ENCODE data around the gene TAS2R50. TPM values are rescaled to one million over a fixed set of nuclear protein-coding genes. Genes with fewer than 3 reads are reported as not detected.

Gene TAS2R50
- total RNA-seq (2022; extraction: Qiagen RNA extraction; ENCODE audit: low read depth): not detected in 5 replicates

GRCh38 chr12:10986812-10987211 is at the start of gene TAS2R50:
TSS of gene TAS2R50 (minus strand) at chr12:10986912. CDS start at chr12:10986860, 52 bp downstream.

DNA sequence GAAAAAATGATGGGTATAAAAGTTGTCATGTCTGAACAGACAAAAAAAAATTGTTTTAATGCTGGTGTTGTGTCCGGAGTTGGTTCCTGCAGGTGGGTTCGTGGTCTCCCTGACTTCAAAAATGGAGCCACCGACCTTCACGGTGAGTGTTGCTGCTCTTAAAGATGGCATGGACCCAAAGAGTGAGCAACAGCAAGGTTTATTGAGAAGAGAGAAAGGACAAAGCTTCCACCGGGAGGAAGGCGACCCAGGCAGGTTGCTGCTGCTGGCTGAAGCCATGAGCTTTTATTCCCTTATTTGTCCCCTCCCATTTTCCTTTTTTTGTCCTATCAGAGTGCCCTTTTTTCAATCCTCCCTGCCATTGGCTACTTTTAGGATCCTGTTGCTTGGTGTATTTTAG is 44.6 kb upstream of the TAS2R50 start, which contains the start of gene TAS2R31:
TSS of gene TAS2R31 (minus strand) at position 101 of the 400 bp plus-strand sequence. CDS start at position 29, 72 bp downstream.

GRCh38 chr12:11022520-11022919 is 35.8 kb upstream of the TAS2R50 start, which contains the start of gene TAS2R19:
TSS of gene TAS2R19 (minus strand) at chr12:11022620. CDS start at chr12:11022571, 49 bp downstream.

GRCh38 chr12:10998204-10998603 is 11.5 kb upstream of the TAS2R50 start, which contains the start of gene TAS2R20:
TSS of gene TAS2R20 (minus strand) at chr12:10998304. CDS start at chr12:10997875, 429 bp downstream.

GRCh38 chr12:10939163-10939562 is 47.5 kb downstream of the TAS2R50 start, which contains the start of gene TAS2R14:
TSS of gene TAS2R14 (minus strand) at chr12:10939263. CDS start at chr12:10939207, 56 bp downstream.

Other genes starting within 250 kb of the TAS2R50 start
- not detected in 5 replicates for gene TAS2R7, start 184.3 kb downstream of the TAS2R50 start, total RNA-seq (2022; extraction: Qiagen RNA extraction; ENCODE audit: low read depth)
- gene TAS2R8, start 179.6 kb downstream of the TAS2R50 start, total RNA-seq (2022; extraction: Qiagen RNA extraction; ENCODE audit: low read depth): not detected in 5 replicates
- not detected in 5 replicates for gene TAS2R9, start 176.7 kb downstream of the TAS2R50 start, total RNA-seq (2022; extraction: Qiagen RNA extraction; ENCODE audit: low read depth)
- gene TAS2R10, start 160.6 kb downstream of the TAS2R50 start, total RNA-seq (2022; extraction: Qiagen RNA extraction; ENCODE audit: low read depth): 0.05 TPM in 1 of 5 replicates, not detected in the others
- gene PRR4, start 137.4 kb downstream of the TAS2R50 start, total RNA-seq (2022; extraction: Qiagen RNA extraction; ENCODE audit: low read depth): 1.5 to 4.3 TPM (median 3.3 TPM) in 5 replicates
- 1.6 to 3.8 TPM (median 3.1 TPM) in 5 replicates for gene PRH1, start 102.7 kb downstream of the TAS2R50 start, total RNA-seq (2022; extraction: Qiagen RNA extraction; ENCODE audit: low read depth)
- not detected in 5 replicates for gene TAS2R13, start 77.3 kb downstream of the TAS2R50 start, total RNA-seq (2022; extraction: Qiagen RNA extraction; ENCODE audit: low read depth)
- 0.24 to 0.34 TPM (median 0.31 TPM) in 3 of 5 replicates, not detected in the others for gene PRH2, start 57.7 kb downstream of the TAS2R50 start, total RNA-seq (2022; extraction: Qiagen RNA extraction; ENCODE audit: low read depth)
- 0.57 to 0.98 TPM (median 0.75 TPM) in 5 replicates for gene TAS2R14, start 47.6 kb downstream of the TAS2R50 start, total RNA-seq (2022; extraction: Qiagen RNA extraction; ENCODE audit: low read depth)
- 0.08 to 0.35 TPM (median 0.15 TPM) in 3 of 5 replicates, not detected in the others for gene TAS2R20, start 11.4 kb upstream of the TAS2R50 start, total RNA-seq (2022; extraction: Qiagen RNA extraction; ENCODE audit: low read depth)
- gene TAS2R19, start 35.7 kb upstream of the TAS2R50 start, total RNA-seq (2022; extraction: Qiagen RNA extraction; ENCODE audit: low read depth): 0.08 to 0.27 TPM (median 0.16 TPM) in 3 of 5 replicates, not detected in the others
- gene TAS2R31, start 44.5 kb upstream of the TAS2R50 start, total RNA-seq (2022; extraction: Qiagen RNA extraction; ENCODE audit: low read depth): 0.08 to 0.13 TPM in 2 of 5 replicates, not detected in the others
- not detected in 5 replicates for gene TAS2R46, start 75.4 kb upstream of the TAS2R50 start, total RNA-seq (2022; extraction: Qiagen RNA extraction; ENCODE audit: low read depth)
- not detected in 5 replicates for gene TAS2R43, start 105.4 kb upstream of the TAS2R50 start, total RNA-seq (2022; extraction: Qiagen RNA extraction; ENCODE audit: low read depth)
- gene TAS2R30, start 147.7 kb upstream of the TAS2R50 start, total RNA-seq (2022; extraction: Qiagen RNA extraction; ENCODE audit: low read depth): not detected in 5 replicates
- 8.1 to 9.0 TPM (median 8.7 TPM) in 5 replicates for gene SMIM10L1, start 184.3 kb upstream of the TAS2R50 start, total RNA-seq (2022; extraction: Qiagen RNA extraction; ENCODE audit: low read depth)
- not detected in 5 replicates for gene TAS2R42, start 200.0 kb upstream of the TAS2R50 start, total RNA-seq (2022; extraction: Qiagen RNA extraction; ENCODE audit: low read depth)